Lung microvascular endothelial cell (primary cell): ENCODE results near the gene HLA-B. TPM values are rescaled to one million over a fixed set of nuclear protein-coding genes. Genes with fewer than 3 reads are reported as not detected.

Experiments used
- DNase-seq, 2 donors: peaks; one replicate each; pipeline versions ENCODE4 v3.0.0 to v3.0.0-alpha.2; 2010; ENCODE audit warnings: low read depth in 2 of 2
- total RNA-seq: library from RNA; depleted of rRNA; stranded (reverse); fragments of >200 nt; gene quantifications from 2 replicates; pipeline ENCODE4 v1.2.1, GENCODE V29; 2014

The HLA-B gene
- total RNA-seq, 1 donor from 2014 or later = 307 TPM

DNA sequence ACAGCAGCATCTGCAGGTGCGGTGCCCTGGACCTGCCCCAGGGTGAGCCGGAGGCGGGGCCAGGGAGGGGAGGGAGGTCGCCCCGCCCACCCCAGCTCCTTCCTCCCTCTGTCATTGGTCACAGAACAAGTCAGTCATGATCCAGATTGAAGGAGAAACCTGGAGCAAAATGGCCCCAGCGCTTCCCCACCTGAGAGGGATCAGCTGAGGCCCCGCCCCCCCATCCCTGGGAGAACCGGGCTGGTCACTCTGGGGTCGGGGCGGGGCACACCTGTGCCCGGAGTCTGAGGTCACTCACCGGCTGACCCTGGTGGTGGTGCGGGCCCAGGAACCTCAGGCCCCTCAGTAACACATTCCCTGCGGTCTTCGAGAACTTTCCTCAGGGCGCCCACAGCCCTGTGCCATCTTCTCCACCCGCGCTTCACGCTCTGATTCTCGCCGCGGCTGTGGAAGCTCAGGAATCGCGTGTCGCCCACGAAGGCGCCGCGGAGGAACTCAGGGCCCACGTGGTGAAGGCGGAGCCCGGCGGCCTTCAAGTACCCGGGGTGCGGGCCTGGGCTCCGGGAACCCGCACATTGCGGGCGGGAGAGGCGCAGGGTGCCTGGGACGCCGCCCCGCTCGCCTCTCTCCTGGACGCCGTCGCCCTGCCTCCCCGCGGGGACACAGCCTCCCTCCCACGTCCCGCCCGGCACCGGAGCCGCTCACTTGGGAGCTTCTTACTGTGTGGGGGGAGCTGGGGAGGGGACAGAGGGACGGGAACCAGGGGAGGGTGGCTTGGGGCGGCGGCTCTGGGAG is 48.7 kb downstream of the HLA-B start:
- DNase-seq = no peak

DNA sequence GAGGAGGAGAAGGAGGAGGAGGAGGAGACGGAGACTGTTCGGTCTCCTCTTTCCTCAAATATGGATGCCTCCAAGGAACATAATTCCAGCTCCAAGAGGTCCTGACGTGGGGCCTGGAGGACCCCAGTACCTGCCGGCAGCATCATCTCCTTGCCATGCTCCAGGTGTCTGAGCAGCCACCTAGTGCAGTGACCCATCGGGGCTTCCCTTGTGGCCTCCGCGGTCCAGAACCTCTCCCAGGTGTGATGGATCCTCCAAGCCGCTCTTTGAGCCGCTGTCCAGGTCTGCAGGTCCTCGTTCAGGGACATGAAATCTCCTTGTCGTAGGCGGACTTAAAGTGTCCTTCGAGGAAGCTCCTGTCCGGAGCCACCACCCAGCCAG is 49.3 kb downstream of the HLA-B start:
- DNase-seq = no peak

DNA sequence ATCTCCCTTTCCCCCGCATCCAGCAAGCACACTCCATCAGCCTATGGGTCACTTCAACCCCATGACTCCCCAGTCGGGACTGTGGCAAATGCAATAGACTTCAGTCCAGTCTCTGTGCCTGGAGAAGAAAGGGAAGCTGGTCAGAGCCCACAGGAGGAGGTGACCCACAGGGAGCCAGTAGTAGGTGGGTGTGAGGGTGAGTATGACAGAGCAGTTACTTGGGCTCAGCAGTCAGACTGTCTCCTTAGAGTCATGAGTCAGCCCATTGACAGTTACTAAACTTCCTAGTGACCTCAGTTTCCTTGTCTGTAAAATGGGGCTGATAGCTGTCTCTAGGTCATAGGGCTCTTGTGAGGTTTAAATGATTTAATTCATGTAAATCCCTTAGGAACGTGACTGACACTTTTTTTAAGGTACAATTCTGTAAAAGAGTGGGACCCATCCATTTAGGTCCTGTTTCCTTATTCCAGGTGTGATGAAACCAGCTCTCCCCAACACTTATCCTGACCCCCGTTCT is 51.2 kb downstream of the HLA-B start:
- no peak for DNase-seq

DNA sequence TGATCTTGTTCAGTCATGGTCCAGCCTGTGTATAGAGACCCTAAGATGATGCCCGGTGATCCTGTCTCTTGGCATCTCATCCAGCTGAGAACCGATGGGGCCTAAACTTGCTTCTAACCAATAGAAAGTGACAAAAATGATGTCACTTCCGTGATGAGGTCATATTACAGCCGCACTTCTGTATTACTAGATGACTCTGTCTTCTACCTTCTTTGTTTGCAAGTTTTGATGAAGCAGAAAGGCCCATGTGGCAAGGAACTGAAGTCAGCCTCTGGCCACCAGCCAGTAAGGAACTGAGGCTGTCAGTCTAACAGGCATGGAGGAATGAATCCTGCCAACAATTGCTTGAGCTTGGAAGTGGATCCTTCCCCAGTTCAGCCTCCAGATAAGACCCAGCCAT is 52.3 kb downstream of the HLA-B start:
- peak in 1 of 2 donors; percentile 55 for DNase-seq

Other genes starting within 250 kb of the HLA-B start
- not detected in 2 replicates for gene C6orf15, start 244.6 kb downstream of the HLA-B start, total RNA-seq
- gene PSORS1C1, start 242.4 kb downstream of the HLA-B start, total RNA-seq = 2.6 and 6.7 TPM in 2 replicates
- under 0.01 TPM in 1 of 2 replicates, not detected in the other for gene CDSN, start 236.7 kb downstream of the HLA-B start, total RNA-seq
- gene PSORS1C2, start 218.1 kb downstream of the HLA-B start, total RNA-seq = not detected in 2 replicates
- 7.7 and 8.7 TPM in 2 replicates for gene CCHCR1, start 199.4 kb downstream of the HLA-B start, total RNA-seq
- 6.3 and 12.0 TPM in 2 replicates for gene TCF19, start 198.6 kb downstream of the HLA-B start, total RNA-seq
- not detected in 2 replicates for gene POU5F1, start 186.5 kb downstream of the HLA-B start, total RNA-seq
- gene HLA-C, start 85.1 kb downstream of the HLA-B start, total RNA-seq = 64.7 and 247 TPM in 2 replicates
- gene MICA, start 46.4 kb upstream of the HLA-B start, total RNA-seq = 15.3 and 31.4 TPM in 2 replicates
- 5.0 and 9.8 TPM in 2 replicates for gene MICB, start 141.0 kb upstream of the HLA-B start, total RNA-seq
- not detected in 2 replicates for gene MCCD1, start 171.8 kb upstream of the HLA-B start, total RNA-seq
- gene DDX39B, start 184.8 kb upstream of the HLA-B start, total RNA-seq = 180 and 306 TPM in 2 replicates
- gene ATP6V1G2, start 189.4 kb upstream of the HLA-B start, total RNA-seq = 0.20 and 0.22 TPM in 2 replicates
- 17.9 and 23.0 TPM in 2 replicates for gene NFKBIL1, start 190.4 kb upstream of the HLA-B start, total RNA-seq
- not detected in 2 replicates for gene LTA, start 215.1 kb upstream of the HLA-B start, total RNA-seq
- not detected in 2 replicates for gene TNF, start 218.4 kb upstream of the HLA-B start, total RNA-seq
- gene LTB, start 225.2 kb upstream of the HLA-B start, total RNA-seq = 6.7 and 9.2 TPM in 2 replicates
- not detected in 2 replicates for gene LST1, start 229.1 kb upstream of the HLA-B start, total RNA-seq
- not detected in 2 replicates for gene NCR3, start 235.8 kb upstream of the HLA-B start, total RNA-seq